Prostate gland (tissue), 2 donors: ENCODE measurements around the gene B4GALT7.

Experiments used
- CTCF ChIP-seq, 4 experiments: fragments of 200-600 bp in 2 of 4; fragments of 450-650 bp in 2 of 4; sonication (generic) in 2 of 4; IDR thresholded peaks; 1 replicate in 3 of 4; 2 replicates in 1 of 4; pipeline ENCODE4 v1.5.1; 2016 to 2019; ENCODE audit warnings: antibody characterized with exemption in 4 of 4, mild to moderate bottlenecking in 2 of 4, moderate library complexity in 2 of 4
- POLR2A ChIP-seq: fragments of 450-650 bp; IDR thresholded peaks from one replicate; pipeline ENCODE4 v1.6.1; 2016; ENCODE audit warnings: antibody characterized with exemption, mild to moderate bottlenecking

- no peak for TF ChIP-seq POLR2A
- TF ChIP-seq CTCF (IDR thresholded peaks at IDR 0.05), result no peak
Measured at GRCh38 chr5:177557041-177557647, 42.8 kb upstream of the B4GALT7 start.
